Activated T-cell treated with anti-CD3 and anti-CD28 coated beads, Interleukin-2, amount 50 U/mL, for 72 hours (primary cell): Measurements from ENCODE around the gene RALB. TPM values are rescaled to one million over a fixed set of nuclear protein-coding genes. Genes with fewer than 3 reads are reported as not detected.
A peak's percentile ranks its signal among the peaks of the same experiment; 100 is the strongest.

Experiments
- ATAC-seq, 2 donors: fragments of 150-1000 bp; cut with Tn5 transposase; replicated peaks in 1 of 2; 2 replicates each; pipeline ENCODE4 v1.10.0; 2021; ENCODE audit warnings: moderate library complexity in 2 of 2, mild to moderate bottlenecking in 1 of 2
- DNase-seq, 2 donors: peaks; one replicate each; pipeline ENCODE4 v3.0.0; 2021 to 2022; ENCODE audit warnings: mixed read lengths in 1 of 2
- H3K27ac Mint-ChIP-seq: one replicate; pipeline ENCODE4 v1.8.0; 2022; ENCODE audit warnings: mild to moderate bottlenecking, moderate library complexity, mixed read lengths
- H3K27me3 Mint-ChIP-seq: one replicate; pipeline ENCODE4 v1.8.0; 2022; ENCODE audit warnings: low read depth, mixed read lengths
- H3K36me3 Mint-ChIP-seq, 2 donors: one replicate each; pipeline ENCODE4 v1.8.0; 2022; ENCODE audit warnings: mixed read lengths in 2 of 2, mild to moderate bottlenecking in 1 of 2; ENCODE audit not compliant: insufficient read depth in 2 of 2
- H3K4me1 Mint-ChIP-seq: one replicate; pipeline ENCODE4 v1.8.0; 2022; ENCODE audit warnings: low read depth, mixed read lengths
- H3K4me3 Mint-ChIP-seq, 2 donors: one replicate each; pipeline ENCODE4 v1.8.0; 2022; ENCODE audit warnings: mild to moderate bottlenecking in 2 of 2, mixed read lengths in 2 of 2, moderate library complexity in 2 of 2
- H3K9me3 Mint-ChIP-seq, 2 donors: one replicate each; pipeline ENCODE4 v1.8.0; 2022; ENCODE audit warnings: mixed read lengths in 2 of 2
- total RNA-seq, 2 donors: library from RNA; stranded (reverse); gene quantifications; one replicate each; pipeline ENCODE4 v1.2.3, GENCODE V29; 2022

The RALB gene
- total RNA-seq, 2 donors from 2014 or later, result 52.9 to 53.1 TPM

DNA sequence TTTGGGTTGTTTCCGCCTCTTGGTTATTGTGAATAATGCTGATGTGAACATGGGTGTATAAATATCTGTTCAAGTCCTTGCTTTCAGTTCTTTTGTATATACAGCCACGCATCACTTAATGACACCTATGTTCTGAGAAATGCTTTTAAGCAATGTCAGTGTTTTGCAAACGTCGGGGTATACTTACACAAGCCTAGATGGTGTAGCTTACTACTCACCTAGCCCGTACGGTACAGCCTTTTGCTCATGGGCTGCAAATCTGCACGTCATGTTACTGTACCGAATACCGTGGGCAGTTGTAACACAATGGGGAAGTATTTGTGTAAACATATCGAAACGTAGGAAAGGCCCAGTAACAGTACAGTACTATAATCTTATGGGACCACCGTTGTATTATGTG, 12.4 kb downstream of the RALB start:
- H3K36me3 Mint-ChIP-seq, result peaks cover 7 to 11% of the 10 kb centered on the region in 2 donors
- no peak for ATAC-seq
- peaks cover 36% of the 10 kb centered on the region for H3K4me1 Mint-ChIP-seq
- H3K9me3 Mint-ChIP-seq, result peaks cover 0 to 6% of the 10 kb centered on the region in 2 donors
- DNase-seq, result no peak
- H3K27me3 Mint-ChIP-seq, result no peaks in the 10 kb centered on the region
- H3K4me3 Mint-ChIP-seq, result peak overlapping the region in 1 of 2 donors; percentile 15
- H3K27ac Mint-ChIP-seq, result peak overlapping the region; percentile 36

- H3K27ac Mint-ChIP-seq, result peak overlapping the region; percentile 55
- DNase-seq, result no peak
- H3K4me1 Mint-ChIP-seq, result peaks cover 39% of the 10 kb centered on the region
- H3K36me3 Mint-ChIP-seq, result peaks cover 5 to 11% of the 10 kb centered on the region in 2 donors
- H3K9me3 Mint-ChIP-seq, result no peaks in the 10 kb centered on the region
- no peaks in the 10 kb centered on the region for H3K27me3 Mint-ChIP-seq
- ATAC-seq, result no peak
- peak overlapping the region in 1 of 2 donors; percentile 37 for H3K4me3 Mint-ChIP-seq
These were observed 14.7 kb downstream of the RALB start for GRCh38 chr2:120267348-120267747.

GRCh38 chr2:120269076-120269744, 16.6 kb downstream of the RALB start:
- Mint-ChIP-seq H3K36me3 (peaks cover 5 to 11% of the 10 kb centered on the region in 2 donors), H3K4me3 (no peak overlapping the region), H3K4me1 (peaks cover 39% of the 10 kb centered on the region), H3K9me3 (no peaks in the 10 kb centered on the region), H3K27me3 (no peaks in the 10 kb centered on the region), H3K27ac (no peak overlapping the region)
- ATAC-seq (no peak), DNase-seq (no peak)

DNA sequence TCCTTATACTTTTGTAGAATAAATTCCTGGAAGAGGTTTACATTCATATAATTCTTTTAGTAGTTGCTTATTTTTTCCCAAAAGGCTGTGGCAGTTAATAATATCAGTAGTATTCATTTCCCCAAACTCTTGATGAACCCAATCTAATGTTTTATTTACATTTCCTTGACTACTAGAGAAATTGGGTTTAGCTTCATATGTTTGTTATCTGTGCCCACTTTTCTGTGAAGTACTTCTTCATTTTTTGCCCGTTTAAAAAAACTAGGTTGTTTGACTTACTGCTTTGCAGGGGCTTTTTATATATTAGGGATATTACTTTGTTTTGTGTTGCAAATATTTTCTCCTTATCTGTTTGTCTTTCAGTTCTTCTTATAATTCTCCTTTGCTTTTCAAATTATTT, 17.2 kb downstream of the RALB start:
- Mint-ChIP-seq H3K4me1 (peaks cover 35% of the 10 kb centered on the region), H3K27ac (no peak overlapping the region), H3K36me3 (peaks cover 4 to 11% of the 10 kb centered on the region in 2 donors), H3K27me3 (no peaks in the 10 kb centered on the region), H3K4me3 (no peak overlapping the region), H3K9me3 (no peaks in the 10 kb centered on the region)
- ATAC-seq, result no peak
- no peak for DNase-seq

DNA sequence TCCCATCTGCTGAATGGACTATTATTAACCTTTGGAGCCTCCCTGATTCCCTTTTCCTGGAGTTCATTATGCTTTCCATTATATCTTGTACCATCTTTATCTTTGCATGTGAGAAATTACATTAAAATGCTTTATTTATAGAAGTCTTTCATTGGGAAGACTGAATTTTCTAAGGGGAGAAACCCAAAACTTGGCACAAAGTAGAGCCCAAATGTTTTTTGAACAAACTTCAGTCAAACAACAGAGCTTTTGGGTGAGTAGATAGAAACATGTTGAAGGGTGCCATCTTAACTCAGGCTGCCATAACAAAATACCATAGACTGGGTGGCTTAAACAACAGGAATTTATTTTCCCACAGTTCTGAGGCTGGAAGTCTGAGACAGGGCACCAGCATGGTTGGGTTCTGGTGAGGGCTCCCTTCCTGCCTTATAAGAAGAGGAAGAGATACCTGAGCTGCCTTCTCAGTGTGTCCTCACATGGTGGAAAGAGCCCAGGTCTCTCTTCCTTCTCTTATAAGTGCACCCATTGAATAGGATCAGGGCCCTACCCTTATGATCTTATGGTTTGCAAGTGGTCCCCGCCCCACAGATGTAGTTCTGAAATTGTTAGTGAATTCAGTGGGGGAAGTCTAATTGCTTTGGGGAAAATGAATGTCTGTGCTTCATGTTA, 19.2 kb downstream of the RALB start:
- no peaks in the 10 kb centered on the region for H3K27me3 Mint-ChIP-seq
- peaks cover 0 to 3% of the 10 kb centered on the region in 2 donors for H3K9me3 Mint-ChIP-seq
- peaks cover 4 to 16% of the 10 kb centered on the region in 2 donors for H3K36me3 Mint-ChIP-seq
- H3K4me3 Mint-ChIP-seq, result no peak overlapping the region
- H3K4me1 Mint-ChIP-seq, result peaks cover 21% of the 10 kb centered on the region
- no peak overlapping the region for H3K27ac Mint-ChIP-seq
- DNase-seq (no peak), ATAC-seq (no peak)

- Mint-ChIP-seq H3K4me3 (no peak overlapping the region), H3K4me1 (peaks cover 11% of the 10 kb centered on the region), H3K27ac (no peak overlapping the region), H3K27me3 (no peaks in the 10 kb centered on the region), H3K36me3 (peaks cover 4 to 16% of the 10 kb centered on the region in 2 donors), H3K9me3 (peaks cover 0 to 3% of the 10 kb centered on the region in 2 donors)
- no peak for DNase-seq
- ATAC-seq, result peak in 1 of 2 donors; percentile 28
These were observed 20.3 kb downstream of the RALB start for GRCh38 chr2:120272763-120273481.

DNA sequence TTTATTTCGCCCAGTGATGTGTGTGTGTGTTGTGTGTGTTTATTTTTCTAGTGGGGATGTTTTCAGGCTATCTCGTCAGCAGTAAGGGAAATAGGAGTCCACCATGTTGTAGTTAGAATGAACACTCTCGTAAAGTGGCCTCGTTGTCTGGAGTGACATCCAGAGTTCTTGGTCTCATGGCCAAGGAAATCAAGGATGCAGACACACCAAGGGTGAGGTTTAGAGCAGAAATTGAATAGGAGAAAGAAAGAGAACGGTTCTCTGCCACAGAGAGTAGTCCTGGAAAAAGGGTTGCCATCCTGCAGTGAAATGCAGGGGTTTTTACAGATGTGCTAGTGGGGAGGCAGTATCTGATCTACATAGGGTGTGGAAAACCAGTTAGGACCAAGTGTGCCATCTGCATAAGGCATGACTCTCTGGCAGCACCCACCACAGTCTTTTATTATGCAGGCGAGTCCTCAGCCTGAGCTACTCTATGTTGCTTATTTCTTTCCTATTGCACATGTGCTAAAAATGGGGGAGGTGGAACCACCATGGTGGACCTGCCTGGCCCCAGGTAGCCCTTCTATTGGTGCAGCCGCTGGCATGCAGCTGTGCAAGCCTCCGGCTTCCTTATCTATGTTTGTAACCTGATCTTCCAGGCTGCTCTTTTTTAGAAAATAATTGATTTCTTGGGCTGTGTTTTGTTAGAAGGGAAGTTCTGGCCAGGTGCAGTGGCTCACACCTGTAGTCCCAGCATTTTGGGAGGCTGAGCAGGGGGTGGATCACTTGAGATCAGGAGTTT, 23.2 kb downstream of the RALB start:
- Mint-ChIP-seq H3K4me3 (no peak overlapping the region), H3K27ac (no peak overlapping the region), H3K4me1 (no peaks in the 10 kb centered on the region), H3K36me3 (peaks cover 1 to 17% of the 10 kb centered on the region in 2 donors), H3K9me3 (peaks cover 0 to 3% of the 10 kb centered on the region in 2 donors), H3K27me3 (no peaks in the 10 kb centered on the region)
- DNase-seq (no peak), ATAC-seq (no peak)

DNA sequence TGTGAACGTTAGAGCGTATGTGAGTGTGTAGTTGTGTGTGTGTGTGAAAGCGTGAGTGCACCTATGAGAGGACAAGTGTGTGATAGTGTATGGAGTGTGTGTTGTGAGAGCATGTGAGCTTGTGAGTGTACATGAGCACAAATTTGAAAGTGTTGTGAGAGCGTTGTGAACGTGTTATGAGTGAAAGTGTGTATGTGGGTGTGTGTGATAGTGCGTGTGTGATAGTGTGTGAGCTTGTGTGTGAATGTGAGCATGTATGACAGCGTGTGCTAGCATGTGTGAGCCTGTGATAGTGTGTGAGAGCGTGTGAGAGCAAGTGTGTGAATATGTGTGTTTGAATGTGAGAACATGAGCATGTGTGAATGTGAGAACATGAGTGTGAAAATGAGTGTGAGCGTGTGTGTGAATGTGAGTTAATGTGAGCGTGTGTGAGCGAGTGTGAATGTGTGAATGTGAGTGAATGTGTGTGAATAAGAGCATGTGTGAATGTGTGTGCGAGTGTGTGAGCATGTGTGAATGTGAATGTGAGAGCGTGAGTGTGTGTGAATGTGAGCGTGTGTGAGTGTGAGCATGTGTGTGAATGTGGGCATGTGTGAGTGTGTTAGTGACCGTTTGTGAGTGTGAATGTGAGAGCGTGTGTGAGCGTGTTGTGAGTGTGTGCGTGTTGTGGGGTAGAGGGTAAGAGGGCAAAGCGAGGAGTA, 25.0 kb downstream of the RALB start:
- no peak for DNase-seq
- H3K4me3 Mint-ChIP-seq, result no peak overlapping the region
- no peaks in the 10 kb centered on the region for H3K4me1 Mint-ChIP-seq
- H3K9me3 Mint-ChIP-seq, result peaks cover 0 to 3% of the 10 kb centered on the region in 2 donors
- H3K36me3 Mint-ChIP-seq, result peaks cover 1 to 13% of the 10 kb centered on the region in 2 donors
- no peaks in the 10 kb centered on the region for H3K27me3 Mint-ChIP-seq
- no peak overlapping the region for H3K27ac Mint-ChIP-seq
- no peak for ATAC-seq

DNA sequence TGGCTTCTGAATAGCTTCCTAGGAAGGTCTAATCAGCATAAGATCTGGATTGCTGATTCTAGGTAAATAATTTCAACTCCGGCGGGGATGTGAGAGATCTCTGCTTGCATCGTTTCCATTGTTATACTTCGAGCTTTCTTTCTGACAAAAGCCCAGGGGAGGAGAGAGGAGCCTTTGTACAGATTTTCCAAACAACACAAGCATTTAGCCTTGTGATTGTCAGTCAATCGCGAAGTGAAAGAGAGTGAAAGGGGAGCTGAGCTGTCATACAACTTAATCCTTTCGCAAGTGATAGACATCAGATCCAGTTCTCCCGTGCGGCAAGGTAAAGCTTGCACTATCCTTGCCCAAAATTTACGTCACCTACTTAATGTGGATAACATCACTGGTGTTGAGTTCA, 26.2 kb downstream of the RALB start:
- Mint-ChIP-seq H3K4me1 (no peaks in the 10 kb centered on the region), H3K4me3 (no peak overlapping the region), H3K27me3 (no peaks in the 10 kb centered on the region), H3K9me3 (peaks cover 0 to 3% of the 10 kb centered on the region in 2 donors), H3K27ac (no peak overlapping the region), H3K36me3 (peaks cover 4 to 13% of the 10 kb centered on the region in 2 donors)
- DNase-seq (no peak), ATAC-seq (no peak)

DNA sequence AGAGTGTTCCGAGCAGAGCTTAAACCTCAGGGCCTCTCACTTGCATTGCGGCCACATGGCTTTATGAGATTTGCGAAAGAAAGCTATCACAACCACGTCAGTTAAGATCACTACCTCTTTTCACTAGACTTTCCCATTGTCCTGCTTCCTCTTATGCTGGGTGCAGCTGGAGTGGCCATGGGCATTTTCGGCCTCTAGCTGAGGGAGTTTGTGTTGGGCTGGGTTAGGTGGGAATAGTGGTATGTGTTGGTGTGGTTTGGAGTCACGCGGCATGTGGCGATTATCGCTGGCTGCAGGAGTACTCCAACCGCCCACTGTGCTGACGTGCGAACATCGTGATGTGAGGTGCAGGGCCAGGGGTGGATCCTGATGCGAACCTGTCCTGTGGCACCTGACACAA, 27.1 kb downstream of the RALB start:
- Mint-ChIP-seq H3K36me3 (peaks cover 4 to 15% of the 10 kb centered on the region in 2 donors), H3K9me3 (peaks cover 0 to 3% of the 10 kb centered on the region in 2 donors), H3K27ac (no peak overlapping the region), H3K4me3 (no peak overlapping the region), H3K27me3 (no peaks in the 10 kb centered on the region), H3K4me1 (no peaks in the 10 kb centered on the region)
- DNase-seq (no peak), ATAC-seq (no peak)

DNA sequence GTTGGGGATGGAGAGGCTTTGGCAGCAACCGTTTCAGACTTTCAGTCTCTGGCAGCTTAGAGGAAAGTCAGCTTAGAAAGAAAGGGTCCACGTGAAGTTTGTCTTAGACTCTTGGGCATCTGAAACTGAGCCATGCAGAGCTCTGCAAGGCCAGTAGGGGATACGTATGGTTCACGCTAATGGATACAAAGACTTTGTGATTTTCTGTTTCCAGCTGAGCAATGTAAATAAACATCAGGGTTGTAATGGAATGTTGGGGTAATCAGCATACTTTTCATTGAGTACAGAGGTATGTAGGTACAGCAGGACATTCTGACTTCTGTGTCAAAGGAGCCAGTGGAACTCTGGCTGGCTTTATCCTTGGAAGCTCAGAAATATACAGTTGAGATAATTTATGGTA, 31.0 kb downstream of the RALB start:
- no peaks in the 10 kb centered on the region for H3K9me3 Mint-ChIP-seq

DNA sequence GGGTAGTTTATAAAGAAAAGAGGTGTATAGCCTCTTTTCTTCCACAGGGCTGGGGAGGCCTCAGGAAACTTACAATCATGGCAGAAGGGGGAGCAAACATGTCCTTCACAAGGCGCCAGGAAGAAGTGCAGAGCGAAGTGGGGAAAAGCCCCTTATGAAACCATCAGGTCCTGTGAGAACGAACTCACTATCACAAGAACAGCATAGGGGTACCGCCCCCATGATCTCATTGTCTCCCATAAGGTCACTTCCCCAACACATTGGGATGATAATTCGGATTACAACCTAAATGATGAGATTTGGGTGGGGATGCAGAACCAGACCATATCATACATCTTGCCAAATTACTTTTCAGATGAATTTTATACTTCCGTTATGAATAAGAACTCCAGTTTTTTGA, 32.4 kb downstream of the RALB start:
- Mint-ChIP-seq H3K4me3 (no peak overlapping the region), H3K9me3 (no peaks in the 10 kb centered on the region), H3K4me1 (peaks cover 21% of the 10 kb centered on the region), H3K36me3 (peaks cover 5 to 6% of the 10 kb centered on the region in 2 donors), H3K27ac (no peak overlapping the region), H3K27me3 (no peaks in the 10 kb centered on the region)
- ATAC-seq, result no peak
- no peak for DNase-seq

More for the DNA sequence above, 31.0 kb downstream of the RALB start:
- peaks cover 21% of the 10 kb centered on the region for H3K4me1 Mint-ChIP-seq
- no peak overlapping the region for H3K4me3 Mint-ChIP-seq
- H3K27ac Mint-ChIP-seq, result peak overlapping the region; percentile 26
- H3K27me3 Mint-ChIP-seq, result no peaks in the 10 kb centered on the region
- peaks cover 4 to 11% of the 10 kb centered on the region in 2 donors for H3K36me3 Mint-ChIP-seq
- DNase-seq, result no peak
- ATAC-seq, result no peak
